VCaP (cell line): ENCODE measurements around the gene BRD4.
A peak's percentile ranks its signal among the peaks of the same experiment; 100 is the strongest.

Source experiments
- H3K27ac ChIP-seq: fragments of 450-650 bp; 2 replicates; pipeline ENCODE4 v1.5.1; 2017
- CTCF ChIP-seq: fragments of 450-650 bp; conservative IDR thresholded peaks from 2 replicates; pipeline ENCODE4 v1.5.1; 2017; ENCODE audit warnings: mild to moderate bottlenecking, moderate library complexity

Gene BRD4

GRCh38 chr19:15196360-15197005 is 135.9 kb downstream of the BRD4 start:
- no peak for TF ChIP-seq CTCF

GRCh38 chr19:15195371-15196334 is 136.7 kb downstream of the BRD4 start:
- TF ChIP-seq CTCF, result peak; percentile 52
- peak overlapping the region; percentile 93 for H3K27ac ChIP-seq

More at GRCh38 chr19:15196360-15197005, 135.9 kb downstream of the BRD4 start:
- peak overlapping the region; percentile 93 for H3K27ac ChIP-seq

DNA sequence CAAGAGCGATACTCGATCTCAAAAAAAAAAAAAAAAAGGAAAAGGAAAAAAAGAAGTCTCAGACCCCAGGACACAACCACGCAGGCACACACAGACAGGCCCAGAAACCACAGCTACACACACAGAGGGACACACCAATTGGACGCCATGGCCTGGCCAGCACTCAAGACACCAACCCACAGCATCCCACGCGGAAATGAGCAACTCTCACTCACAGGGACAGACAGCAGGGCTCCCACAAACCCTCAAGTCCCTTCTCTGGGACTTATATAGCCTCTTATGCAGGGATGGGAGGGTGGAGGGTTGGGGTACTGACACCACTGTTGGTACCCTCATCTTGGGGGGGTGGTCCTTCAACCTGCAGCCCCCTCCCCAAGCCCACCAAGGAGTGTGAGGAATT is 137.4 kb downstream of the BRD4 start:
- TF ChIP-seq CTCF, result no peak
- peak overlapping the region; percentile 93 for H3K27ac ChIP-seq

DNA sequence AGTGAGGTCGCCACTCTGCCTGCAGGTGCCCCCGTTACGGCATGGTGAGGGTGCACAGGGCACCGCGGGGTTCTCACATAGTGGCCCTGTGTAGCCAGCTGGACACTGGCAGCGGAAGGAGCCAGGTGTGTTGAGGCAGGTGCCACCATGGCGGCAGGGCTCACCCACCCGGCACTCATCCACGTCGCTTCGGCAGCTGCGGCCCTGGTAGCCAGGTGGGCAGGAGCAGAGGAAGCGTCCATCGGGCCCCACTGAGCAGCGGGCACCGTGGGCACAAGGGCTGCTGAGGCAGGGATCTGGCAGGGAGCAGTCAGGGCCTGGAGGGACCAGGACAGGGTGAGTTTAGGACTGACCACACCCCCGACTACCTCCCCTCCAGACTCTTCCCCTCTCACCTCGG is 140.4 kb downstream of the BRD4 start:
- no peak overlapping the region for H3K27ac ChIP-seq
- no peak for TF ChIP-seq CTCF

- TF ChIP-seq CTCF, result no peak
- no peak overlapping the region for H3K27ac ChIP-seq
Observed at GRCh38 chr19:15191514-15191913, 140.8 kb downstream of the BRD4 start.

- no peak for TF ChIP-seq CTCF
- no peak overlapping the region for H3K27ac ChIP-seq
Observed at GRCh38 chr19:15188851-15189250, 143.5 kb downstream of the BRD4 start.
